IMR-90 (cell line): Measurements from ENCODE around the gene HNRNPA1L2. TPM values are rescaled to one million over a fixed set of nuclear protein-coding genes. Genes with fewer than 3 reads are reported as not detected.

Experiments
- ATAC-seq: fragments of 200-7000 bp; cut with Tn5 transposase; 2 replicates; pipeline ENCODE4 v1.9.1; 2020; ENCODE audit warnings: low read depth, mild to moderate bottlenecking, moderate library complexity
- BruUV-seq: library from RNA; stranded (reverse); fragments of 400-500 nt; replicated peaks from 2 replicates; lab custom pipeline; 2021; lab: Mats Ljungman, UMichigan
- CTCF ChIA-PET: fragments of 300-600 bp; formaldehyde crosslinking; extraction: SDS; loops from one replicate; lab custom pipeline; 2021; ENCODE audit warnings: antibody characterized with exemption; lab: Yijun Ruan, JAX
- POLR2A ChIA-PET: fragments of 300-600 bp; sonication (Branson Sonifier 250); formaldehyde crosslinking; loops from one replicate; lab custom pipeline; 2022; ENCODE audit warnings: antibody characterized with exemption; ENCODE audit not compliant: unreplicated experiment; lab: Charles Lee
- DNase-seq: peaks from one replicate; pipeline ENCODE4 v3.0.0; 2013
- H2AFZ ChIP-seq: replicated peaks from 2 replicates; pipeline ENCODE3; 2013; ENCODE audit warnings: low read length, mild to moderate bottlenecking; ENCODE audit not compliant: poor library complexity
- H2AK5ac ChIP-seq: 2 replicates; pipeline ENCODE4 v1.6.1; 2013; ENCODE audit warnings: low read depth, low read length, inconsistent platforms
- H2AK9ac ChIP-seq: replicated peaks from 2 replicates; pipeline ENCODE3; 2013; ENCODE audit warnings: mild to moderate bottlenecking, low read depth, low read length, moderate library complexity; ENCODE audit not compliant: poor library complexity
- H2BK120ac ChIP-seq: 2 replicates; pipeline ENCODE4 v1.6.1; 2013; ENCODE audit warnings: low read depth, low read length, inconsistent platforms
- H2BK15ac ChIP-seq: 3 replicates; pipeline ENCODE4 v1.6.1; 2013; ENCODE audit warnings: low read depth, low read length, inconsistent platforms
- H2BK20ac ChIP-seq: 2 replicates; pipeline ENCODE4 v1.6.1; 2013; ENCODE audit warnings: low read depth, mild to moderate bottlenecking, inconsistent platforms, low read length, moderate library complexity
- H2BK5ac ChIP-seq: 2 replicates; pipeline ENCODE4 v1.6.1; 2013; ENCODE audit warnings: mild to moderate bottlenecking, low read depth, low read length, inconsistent platforms; ENCODE audit not compliant: poor library complexity, severe bottlenecking
- H3K14ac ChIP-seq: replicated peaks from 2 replicates; pipeline ENCODE4 v1.6.1; 2013; ENCODE audit warnings: low read depth, low read length, inconsistent platforms
- H3K18ac ChIP-seq: 2 replicates; pipeline ENCODE4 v1.6.1; 2013; ENCODE audit warnings: low read depth, low read length, control low read depth
- H3K23ac ChIP-seq: 2 replicates; pipeline ENCODE4 v1.6.1; 2013; ENCODE audit warnings: low read depth, low read length, inconsistent platforms
- H3K27ac ChIP-seq: 2 replicates; pipeline ENCODE4 v1.5.1; 2013; ENCODE audit warnings: mild to moderate bottlenecking, control low read depth, low read length; ENCODE audit not compliant: insufficient read depth
- H3K27me3 ChIP-seq: 2 replicates; pipeline ENCODE4 v1.6.1; 2013; ENCODE audit warnings: low read length; ENCODE audit not compliant: control insufficient read depth, insufficient read depth
- H3K36me3 ChIP-seq: 2 replicates; pipeline ENCODE4 v1.6.1; 2013; ENCODE audit warnings: low read length, mixed read lengths; ENCODE audit not compliant: control insufficient read depth, insufficient read depth
- H3K4ac ChIP-seq: 2 replicates; pipeline ENCODE4 v1.6.1; 2013; ENCODE audit warnings: low read depth, low read length, inconsistent platforms
- H3K4me1 ChIP-seq: 2 replicates; pipeline ENCODE4 v1.6.1; 2013; ENCODE audit warnings: low read length, mixed read lengths; ENCODE audit not compliant: control insufficient read depth, insufficient read depth
- H3K4me2 ChIP-seq: 2 replicates; pipeline ENCODE4 v1.6.1; 2013; ENCODE audit warnings: low read depth, mild to moderate bottlenecking, control low read depth, low read length, moderate library complexity
- H3K4me3 ChIP-seq: 2 replicates; pipeline ENCODE4 v1.5.1; 2013; ENCODE audit warnings: low read depth, mild to moderate bottlenecking, control low read depth, low read length, moderate library complexity; ENCODE audit not compliant: insufficient read depth
- H3K56ac ChIP-seq: 2 replicates; pipeline ENCODE4 v1.6.1; 2013; ENCODE audit warnings: low read length, inconsistent platforms; ENCODE audit not compliant: insufficient read depth; ENCODE audit errors: extremely low read depth
- H3K79me1 ChIP-seq, 2 experiments: 2 replicates each; pipeline ENCODE4 v1.6.1; 2013; ENCODE audit warnings: low read length in 2 of 2, inconsistent platforms in 1 of 2, low read depth in 1 of 2
- H3K9ac ChIP-seq: 2 replicates; pipeline ENCODE4 v1.6.1; 2013; ENCODE audit warnings: low read depth, low read length, control low read depth
- H3K9me1 ChIP-seq: 2 replicates; pipeline ENCODE4 v1.6.1; 2013; ENCODE audit warnings: low read length, inconsistent platforms; ENCODE audit not compliant: insufficient read depth
- H3K9me3 ChIP-seq: 2 replicates; pipeline ENCODE4 v1.6.1; 2013; ENCODE audit warnings: low read length; ENCODE audit not compliant: control insufficient read depth, insufficient read depth
- H4K20me1 ChIP-seq: 2 replicates; pipeline ENCODE4 v1.6.1; 2013; ENCODE audit warnings: low read length, inconsistent platforms; ENCODE audit not compliant: insufficient read depth
- H4K5ac ChIP-seq: 2 replicates; pipeline ENCODE4 v1.6.1; 2013; ENCODE audit warnings: mild to moderate bottlenecking, low read depth, low read length, control low read depth
- H4K8ac ChIP-seq, 2 experiments: 2 replicates each; pipeline ENCODE4 v1.6.1; 2013; ENCODE audit warnings: low read depth in 2 of 2, low read length in 2 of 2, control low read depth in 1 of 2, inconsistent platforms in 1 of 2
- H4K91ac ChIP-seq: 2 replicates; pipeline ENCODE4 v1.6.1; 2013; ENCODE audit warnings: low read depth, low read length, inconsistent platforms; ENCODE audit not compliant: insufficient read depth
- BHLHE40 ChIP-seq: fragments of 150-350 bp; IDR thresholded peaks from 2 replicates; pipeline ENCODE4 v1.6.1; 2016; ENCODE audit warnings: mild to moderate bottlenecking, low read depth, low read length
- CEBPB ChIP-seq: IDR thresholded peaks from 2 replicates; pipeline ENCODE4 v1.6.1; 2012; ENCODE audit warnings: low read depth, low read length, improper control_type of control experiment
- CHD1 ChIP-seq: IDR thresholded peaks from 2 replicates; pipeline ENCODE4 v1.6.1; 2012; ENCODE audit warnings: low read depth, low read length, improper control_type of control experiment
- CTCF ChIP-seq: conservative IDR thresholded peaks from 2 replicates; pipeline ENCODE4 v1.5.1; 2012; ENCODE audit warnings: mild to moderate bottlenecking, low read depth, low read length, improper control_type of control experiment
- FOS ChIP-seq: fragments of 150-350 bp; IDR thresholded peaks from 2 replicates; pipeline ENCODE4 v1.6.1; 2016; ENCODE audit warnings: low read depth, low read length
- MAFK ChIP-seq: IDR thresholded peaks from 2 replicates; pipeline ENCODE4 v1.6.1; 2012; ENCODE audit warnings: low read depth, low read length, improper control_type of control experiment
- MAZ ChIP-seq: IDR thresholded peaks from 2 replicates; pipeline ENCODE4 v1.6.1; 2012; ENCODE audit warnings: low read depth, mild to moderate bottlenecking, low read length, improper control_type of control experiment, moderate library complexity, borderline replicate concordance
- NFE2L2 ChIP-seq: fragments of 150-350 bp; IDR thresholded peaks from 2 replicates; pipeline ENCODE4 v1.6.1; 2016; ENCODE audit warnings: low read depth, mild to moderate bottlenecking, low read length
- RAD21 ChIP-seq: IDR thresholded peaks from 2 replicates; pipeline ENCODE4 v1.6.1; 2012; ENCODE audit warnings: low read length, improper control_type of control experiment
- RCOR1 ChIP-seq: IDR thresholded peaks from 2 replicates; pipeline ENCODE4 v1.6.1; 2012; ENCODE audit warnings: mild to moderate bottlenecking, low read length, improper control_type of control experiment; ENCODE audit not compliant: insufficient replicate concordance
- RFX5 ChIP-seq: IDR thresholded peaks from 2 replicates; pipeline ENCODE4 v1.8.0; 2012; ENCODE audit warnings: low read depth, mild to moderate bottlenecking, low read length, moderate library complexity
- SMC3 ChIP-seq: fragments of 150-350 bp; IDR thresholded peaks from 2 replicates; pipeline ENCODE4 v1.6.1; 2016; ENCODE audit warnings: low read depth, mild to moderate bottlenecking, antibody characterized with exemption, low read length, moderate library complexity
- whole genome bisulfite sequencing, 2 experiments: methylation state at CpG; one replicate each; pipeline versions ENCODE4 v1.1.5 to v1.1.7; 2013; ENCODE audit warnings: missing lambda C conversion rate in 2 of 2; ENCODE audit not compliant: insufficient read length in 1 of 2; ENCODE audit errors: extremely low coverage in 2 of 2; 5-methylcytosine and 5-hydroxymethylcytosine counted together
- dilution Hi-C: fragments of 300-500 bp; cut with HindIII; formaldehyde crosslinking; loops from one replicate; pipeline ENCODE4 v1.14.3; 2018; ENCODE audit warnings: low sequenced_read_pairs; ENCODE audit not compliant: unreplicated experiment
- in situ Hi-C: fragments of 300-500 bp; cut with MboI; formaldehyde crosslinking; loops from 3 replicates; pipeline ENCODE4 v1.14.3; 2019; ENCODE audit warnings: low sequenced_read_pairs, inconsistent platforms, mixed read lengths
- intact Hi-C: fragments of 100-400 bp; cut with micrococcal nuclease; formaldehyde crosslinking; loops from 2 replicates; pipeline ENCODE4 v1.10.0; 2022
- polyA plus RNA-seq, 3 experiments: library from polyadenylated mRNA; depleted of rRNA; stranded (reverse); fragments of >200 nt; gene quantifications; 2 replicates each; pipeline ENCODE4 v1.2.3, GENCODE V29; 2012; ENCODE audit warnings: low replicate concordance in 1 of 3
- total RNA-seq: library from RNA; depleted of rRNA; stranded (reverse); fragments of >200 nt; gene quantifications from 2 replicates; pipeline ENCODE4 v1.2.3, GENCODE V29; 2012
- TF ChIP-seq, protein P1 (sequence below): fragments of 150-350 bp; IDR thresholded peaks from 2 replicates; pipeline ENCODE4 v1.6.1; 2017; ENCODE audit warnings: mild to moderate bottlenecking, antibody characterized with exemption, low read length, low read depth

HNRNPA1L2 gene
- total and polyA plus RNA-seq, 2 of the 4 experiments (the other 2 are of a cell fraction): 3.4 to 9.3 TPM

- POLR2A ChIA-PET: no interaction called here
- peak overlapping the region; percentile 48; the same call in 1 of the 2 replicates for H3K4ac ChIP-seq
- no peak overlapping the region for H2BK5ac ChIP-seq
- no peak for DNase-seq
- CTCF ChIA-PET: no interaction called here
- H3K27ac ChIP-seq: no peak overlapping the region
- intact Hi-C loops (no loop called here), dilution Hi-C loops (no loop called here), in situ Hi-C loops (no loop called here)
- ATAC-seq: no peak
- no peak overlapping the region for H4K8ac ChIP-seq
- no peaks in the 10 kb centered on the region for H4K20me1 ChIP-seq
- no peaks in the 10 kb centered on the region for H3K9me3 ChIP-seq
- no peak overlapping the region for H3K18ac ChIP-seq
- H3K9me1 ChIP-seq: peaks cover 12% of the 10 kb centered on the region; the same call in 1 of the 2 replicates
- no peak overlapping the region for H2AFZ ChIP-seq
- H4K5ac ChIP-seq: no peak overlapping the region
- TF ChIP-seq FOS: no peak
- TF ChIP-seq RAD21: no peak
- no peak for TF ChIP-seq RCOR1
- TF ChIP-seq, protein P1, sequence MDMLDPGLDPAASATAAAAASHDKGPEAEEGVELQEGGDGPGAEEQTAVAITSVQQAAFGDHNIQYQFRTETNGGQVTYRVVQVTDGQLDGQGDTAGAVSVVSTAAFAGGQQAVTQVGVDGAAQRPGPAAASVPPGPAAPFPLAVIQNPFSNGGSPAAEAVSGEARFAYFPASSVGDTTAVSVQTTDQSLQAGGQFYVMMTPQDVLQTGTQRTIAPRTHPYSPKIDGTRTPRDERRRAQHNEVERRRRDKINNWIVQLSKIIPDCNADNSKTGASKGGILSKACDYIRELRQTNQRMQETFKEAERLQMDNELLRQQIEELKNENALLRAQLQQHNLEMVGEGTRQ: no peak
- TF ChIP-seq BHLHE40: no peak
- no peak for TF ChIP-seq CTCF
- TF ChIP-seq CHD1: no peak
- no peak for TF ChIP-seq RFX5
- TF ChIP-seq SMC3: no peak
- TF ChIP-seq NFE2L2: no peak
- TF ChIP-seq MAZ: no peak
- no peak for TF ChIP-seq CEBPB
- TF ChIP-seq MAFK: no peak
- H2BK15ac ChIP-seq: no peak overlapping the region
- 100% methylated on average over 2 of the region's 4 CpGs; no CpG with 5 or more reads in 1 of the 2 experiments for WGBS, 2 experiments
- H2BK20ac ChIP-seq: 0 out of 2 replicates have a peak overlapping the region, but pooled peaks have one; percentile 13
- no TSS peak for BruUV-seq
- H3K4me3 ChIP-seq: no peak overlapping the region
- no peak overlapping the region for H3K56ac ChIP-seq
- peak overlapping the region; percentile 46; the same call in 1 of the 2 replicates for H2BK120ac ChIP-seq
- no peak overlapping the region for H4K91ac ChIP-seq
- no peak overlapping the region for H3K4me2 ChIP-seq
- H3K36me3 ChIP-seq: no peaks in the 10 kb centered on the region
- no peaks in the 10 kb centered on the region for H3K27me3 ChIP-seq
- H3K4me1 ChIP-seq: peaks cover 6% of the 10 kb centered on the region
- H3K14ac ChIP-seq: no peak overlapping the region
- no peaks in the 10 kb centered on the region; a peak in 1 of 4 replicates for H3K79me1 ChIP-seq
- H3K9ac ChIP-seq: no peak overlapping the region
- no peak overlapping the region for H2AK9ac ChIP-seq
- no peak overlapping the region for H3K23ac ChIP-seq
- H2AK5ac ChIP-seq: peak overlapping the region; percentile 47; the same call in 1 of the 2 replicates
These were observed 44.6 kb upstream of the HNRNPA1L2 start for GRCh38 chr13:52597676-52598075.
